Muscle of leg (tissue), 11 donors: ENCODE data around the gene ZAR1L. TPM values are rescaled to one million over a fixed set of nuclear protein-coding genes. Genes with fewer than 3 reads are reported as not detected.

Source experiments
- DNase-seq: peaks from one replicate; pipeline ENCODE4 v3.0.0; 2013
- H3K27ac ChIP-seq: one replicate; pipeline ENCODE4 v1.5.1; 2013; ENCODE audit warnings: mild to moderate bottlenecking, low read length, control low read depth
- H3K27me3 ChIP-seq: one replicate; pipeline ENCODE4 v1.6.1; 2013; ENCODE audit warnings: low read length; ENCODE audit not compliant: control insufficient read depth, insufficient read depth
- H3K36me3 ChIP-seq: one replicate; pipeline ENCODE4 v1.6.1; 2013; ENCODE audit warnings: low read length; ENCODE audit not compliant: control insufficient read depth, insufficient read depth
- H3K4me1 ChIP-seq: one replicate; pipeline ENCODE4 v1.6.1; 2013; ENCODE audit warnings: low read length; ENCODE audit not compliant: control insufficient read depth, insufficient read depth
- H3K4me3 ChIP-seq: one replicate; pipeline ENCODE4 v1.5.1; 2013; ENCODE audit warnings: low read length, control low read depth
- H3K9me3 ChIP-seq: replicated peaks from 2 replicates; pipeline ENCODE4 v1.6.1; 2013; ENCODE audit warnings: low read depth, low read length; ENCODE audit not compliant: control insufficient read depth
- WGBS: methylation state at CpG from one replicate; pipeline ENCODE4 v1.1.5; 2013; ENCODE audit warnings: missing lambda C conversion rate; ENCODE audit not compliant: insufficient coverage; 5-methylcytosine and 5-hydroxymethylcytosine counted together
- polyA plus RNA-seq, 8 donors: library from polyadenylated mRNA; unstranded; fragments of 120-200 nt; gene quantifications; one replicate each; pipeline versions ENCODE4 v1.2.1 to v1.2.3, GENCODE V29; 2013; ENCODE audit warnings: inconsistent platforms in 1 of 8, low replicate concordance in 1 of 8; ENCODE audit not compliant: insufficient read length in 8 of 8, insufficient read depth in 1 of 8
- total RNA-seq: library from RNA; stranded (reverse); fragments of 120-200 nt; gene quantifications from one replicate; pipeline ENCODE4 v1.2.4, GENCODE V29; 2013

The ZAR1L gene
- total and polyA plus RNA-seq, 9 donors, result 0.04 to 0.10 (median 0.08) TPM; not detected in 6

- no peak overlapping the region for H3K4me3 ChIP-seq
- no peak overlapping the region for H3K27ac ChIP-seq
- no peaks in the 10 kb centered on the region for H3K9me3 ChIP-seq
- 100% methylated on average over 2 of the region's 4 CpGs for WGBS
- no peaks in the 10 kb centered on the region for H3K27me3 ChIP-seq
- no peaks in the 10 kb centered on the region for H3K36me3 ChIP-seq
- no peaks in the 10 kb centered on the region for H3K4me1 ChIP-seq
- no peak for DNase-seq
Observed at GRCh38 chr13:32320528-32320927, 5.4 kb upstream of the ZAR1L start.

- H3K9me3 ChIP-seq, result no peaks in the 10 kb centered on the region
- H3K36me3 ChIP-seq, result no peaks in the 10 kb centered on the region
- no peak overlapping the region for H3K27ac ChIP-seq
- no peak overlapping the region for H3K4me3 ChIP-seq
- H3K27me3 ChIP-seq, result no peaks in the 10 kb centered on the region
- H3K4me1 ChIP-seq, result peaks cover 8% of the 10 kb centered on the region
- peak; percentile 10 for DNase-seq
- WGBS, result no CpG with 5 or more reads among the region's 2 CpGs
Observed at GRCh38 chr13:32317716-32318465, 2.7 kb upstream of the ZAR1L start.

- Histone ChIP-seq H3K27ac (peak overlapping the region; percentile 99), H3K4me1 (peaks cover 8% of the 10 kb centered on the region), H3K27me3 (no peaks in the 10 kb centered on the region), H3K9me3 (no peaks in the 10 kb centered on the region), H3K36me3 (no peaks in the 10 kb centered on the region), H3K4me3 (peak overlapping the region; percentile 65)
- WGBS, result no CpG with 5 or more reads among the region's 6 CpGs
- DNase-seq, result peak; percentile 19
Observed at GRCh38 chr13:32316501-32316900, 1.3 kb upstream of the ZAR1L start.

GRCh38 chr13:32316028-32316339 lies 821 bp upstream of the ZAR1L start:
- no peak for DNase-seq
- Histone ChIP-seq H3K4me1 (peaks cover 8% of the 10 kb centered on the region), H3K27me3 (no peaks in the 10 kb centered on the region), H3K36me3 (no peaks in the 10 kb centered on the region), H3K27ac (peak overlapping the region; percentile 99), H3K9me3 (no peaks in the 10 kb centered on the region), H3K4me3 (peak overlapping the region; percentile 65)
- 0% methylated on average over 7 of the region's 13 CpGs for WGBS

GRCh38 chr13:32314271-32315237 lies 609 bp downstream of the ZAR1L start:
- 69% methylated on average over 30 of the region's 32 CpGs for WGBS
- Histone ChIP-seq H3K9me3 (no peaks in the 10 kb centered on the region), H3K4me3 (peak overlapping the region; percentile 65), H3K36me3 (no peaks in the 10 kb centered on the region), H3K27ac (peak overlapping the region; percentile 99), H3K27me3 (no peaks in the 10 kb centered on the region), H3K4me1 (peaks cover 11% of the 10 kb centered on the region)
- peak; percentile 81 for DNase-seq

- WGBS, result 89% methylated on average over 30 of the region's 36 CpGs
- DNase-seq, result no peak
- H3K9me3 ChIP-seq, result no peaks in the 10 kb centered on the region
Observed at GRCh38 chr13:32311188-32311897, 3.8 kb downstream of the ZAR1L start.

GRCh38 chr13:32310134-32310706 lies 4.9 kb downstream of the ZAR1L start:
- no peak overlapping the region for H3K4me3 ChIP-seq
- peak; percentile 80 for DNase-seq

More at GRCh38 chr13:32311188-32311897, 3.8 kb downstream of the ZAR1L start:
- no peaks in the 10 kb centered on the region for H3K36me3 ChIP-seq
- H3K27ac ChIP-seq, result no peak overlapping the region
- peaks cover 11% of the 10 kb centered on the region for H3K4me1 ChIP-seq
- no peaks in the 10 kb centered on the region for H3K27me3 ChIP-seq
- no peak overlapping the region for H3K4me3 ChIP-seq

GRCh38 chr13:32309312-32310133 lies 5.6 kb downstream of the ZAR1L start:
- H3K27ac ChIP-seq, result no peak overlapping the region
- H3K4me1 ChIP-seq, result peaks cover 6% of the 10 kb centered on the region
- DNase-seq, result peak; percentile 70
- H3K4me3 ChIP-seq, result no peak overlapping the region
- 32% methylated on average over 5 of the region's 10 CpGs for whole genome bisulfite sequencing
- no peaks in the 10 kb centered on the region for H3K27me3 ChIP-seq
- no peaks in the 10 kb centered on the region for H3K36me3 ChIP-seq
- no peaks in the 10 kb centered on the region for H3K9me3 ChIP-seq

More at GRCh38 chr13:32310134-32310706, 4.9 kb downstream of the ZAR1L start:
- Histone ChIP-seq H3K9me3 (no peaks in the 10 kb centered on the region), H3K27ac (no peak overlapping the region), H3K27me3 (no peaks in the 10 kb centered on the region), H3K36me3 (no peaks in the 10 kb centered on the region), H3K4me1 (peaks cover 11% of the 10 kb centered on the region)
- WGBS, result 22% methylated on average over 6 of the region's 12 CpGs

- DNase-seq, result no peak
- H3K27ac ChIP-seq, result no peak overlapping the region
- H3K9me3 ChIP-seq, result no peaks in the 10 kb centered on the region
Observed at GRCh38 chr13:32305646-32306045, 9.5 kb downstream of the ZAR1L start.

More at GRCh38 chr13:32305646-32306045, 9.5 kb downstream of the ZAR1L start:
- no peaks in the 10 kb centered on the region for H3K36me3 ChIP-seq
- peaks cover 4% of the 10 kb centered on the region for H3K4me1 ChIP-seq
- no peak overlapping the region for H3K4me3 ChIP-seq
- H3K27me3 ChIP-seq, result no peaks in the 10 kb centered on the region
